ENCODE data around the gene HLA-DMB. TPM values are rescaled to one million over a fixed set of nuclear protein-coding genes. Genes with fewer than 3 reads are reported as not detected.

The HLA-DMB gene
- not detected in 2 replicates for polyA plus RNA-seq

DNA sequence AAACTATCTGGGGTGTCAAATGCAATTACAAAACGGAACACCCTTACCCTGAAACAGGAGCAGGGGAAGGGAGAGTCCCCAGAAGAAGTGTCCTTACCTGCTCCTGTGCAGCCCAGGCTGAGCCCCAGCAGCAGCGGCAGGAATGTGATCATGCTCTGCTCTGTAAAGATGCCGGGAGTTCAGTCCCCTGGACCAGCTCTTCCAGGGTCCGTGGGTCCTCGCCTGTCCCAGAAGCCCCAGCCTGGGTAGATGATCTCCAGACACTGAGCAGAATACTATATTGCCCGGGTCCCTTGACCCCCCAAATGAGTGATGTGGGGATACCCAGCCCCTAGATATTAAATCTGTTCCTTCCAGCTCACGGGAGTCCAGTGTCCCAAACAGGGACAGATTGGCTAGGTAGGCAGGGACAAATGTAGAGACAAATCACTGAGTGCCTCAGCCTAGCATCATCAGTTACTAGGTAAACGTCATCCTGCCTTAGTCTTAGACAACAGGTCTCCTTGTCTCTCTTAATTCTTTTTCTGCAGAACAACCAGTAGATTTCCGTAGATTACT, at the start of gene HLA-DMB:
HLA-DMB (minus strand) TSS at position 373 of the 558 bp plus-strand sequence; CDS start at position 152, 221 bp downstream.

DNA sequence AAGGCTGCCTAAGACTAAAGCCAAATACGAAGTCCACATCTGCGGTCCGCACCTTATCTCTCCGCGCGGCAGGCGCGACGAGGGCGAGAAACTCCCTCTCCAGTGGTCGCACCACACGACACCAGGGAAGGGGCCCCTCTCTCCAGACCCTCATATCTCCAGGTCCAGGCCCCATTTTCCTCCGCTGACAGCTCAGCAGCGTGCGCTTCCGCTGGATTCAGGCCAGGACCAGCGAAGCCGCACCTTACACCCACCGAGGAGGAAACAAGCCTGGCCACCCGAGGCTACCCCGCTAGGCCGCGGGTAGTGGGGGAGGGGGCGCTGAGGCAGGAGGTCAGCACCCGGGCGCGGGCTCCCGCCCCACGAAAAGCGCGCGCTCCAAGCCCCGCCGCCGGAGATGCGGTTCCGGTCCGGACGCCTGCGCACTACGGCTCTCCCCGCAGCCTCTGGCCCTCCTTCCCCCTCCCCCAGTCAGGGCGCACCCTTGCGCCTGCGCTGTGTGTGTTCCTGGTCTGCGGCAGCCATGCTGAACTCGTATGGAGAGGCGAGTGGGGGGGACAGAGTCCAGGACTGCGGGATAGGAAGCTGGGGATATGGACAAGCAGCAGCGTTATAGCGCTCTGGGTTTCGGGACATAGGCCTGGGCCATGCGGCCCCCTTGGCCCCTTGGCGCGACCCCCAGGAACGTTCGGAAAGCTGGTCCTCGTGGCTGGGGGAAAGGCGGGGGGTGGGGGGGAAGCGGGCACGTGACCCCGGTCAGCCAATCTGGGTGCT, 27.5 kb upstream of the HLA-DMB start, which contains the start of gene BRD2:
BRD2 (plus strand) TSS at position 502 of the 774 bp plus-strand sequence. CDS start 4,305 bp downstream, outside the sequence.

DNA sequence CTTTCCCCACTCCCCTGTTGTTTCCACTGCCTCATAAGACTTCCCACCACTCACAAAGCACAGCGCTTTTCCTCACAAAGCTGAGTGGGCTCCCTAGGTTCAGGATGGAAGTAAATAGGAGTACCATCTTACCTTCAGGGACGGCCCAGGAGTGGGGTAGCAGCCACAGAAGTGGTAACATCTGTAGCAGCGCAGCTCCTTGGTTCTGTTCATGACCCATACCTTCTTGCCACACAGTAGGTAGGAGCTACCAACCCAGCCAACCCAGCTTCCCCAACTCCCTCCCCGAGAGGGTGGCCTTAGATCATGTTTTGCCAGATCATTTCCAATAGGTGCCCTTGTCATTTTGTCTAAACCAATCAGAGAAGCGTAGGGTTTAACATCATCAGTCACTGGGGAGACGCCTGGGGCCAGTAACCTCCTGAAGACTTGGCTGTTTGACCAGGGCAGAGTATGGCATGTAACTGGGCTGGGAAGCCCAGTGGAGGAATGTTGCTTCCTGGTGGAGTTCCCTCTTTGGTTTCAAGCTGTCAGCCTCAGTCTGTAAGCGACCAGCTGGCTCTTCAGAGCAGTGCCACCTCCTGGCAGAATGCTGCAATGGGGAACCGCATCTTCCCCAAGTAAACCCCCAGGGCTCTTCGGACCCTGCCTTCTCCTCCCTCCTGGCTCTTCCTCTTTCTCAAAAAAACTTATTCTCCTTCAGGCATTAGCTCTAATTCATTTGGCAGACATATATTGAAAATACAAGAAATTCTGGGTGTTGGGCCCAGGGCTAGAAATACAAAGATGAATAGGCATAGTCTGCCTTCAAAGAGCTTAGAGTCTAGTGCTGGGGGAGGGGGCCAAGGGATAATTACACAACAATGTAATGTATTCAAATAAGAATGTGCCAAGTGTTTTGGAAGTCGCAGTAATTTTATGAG, 12.2 kb upstream of the HLA-DMB start, which contains the start of gene HLA-DMA:
HLA-DMA (minus strand) TSS at position 281 of the 923 bp plus-strand sequence; CDS start at position 220, 61 bp downstream.

Other genes with a start within 250 kb of the HLA-DMB start
- gene HLA-DQA2, start 199.6 kb downstream of the HLA-DMB start, polyA plus RNA-seq: not detected in 2 replicates
- gene HLA-DQB2, start 177.5 kb downstream of the HLA-DMB start, polyA plus RNA-seq: not detected in 2 replicates
- not detected in 2 replicates for gene HLA-DOB, start 124.0 kb downstream of the HLA-DMB start, polyA plus RNA-seq
- gene TAP2, start 102.3 kb downstream of the HLA-DMB start, polyA plus RNA-seq: 4.2 and 4.7 TPM in 2 replicates
- gene PSMB8, start 97.0 kb downstream of the HLA-DMB start, polyA plus RNA-seq: 3.1 and 6.6 TPM in 2 replicates
- 3.8 and 5.5 TPM in 2 replicates for gene TAP1, start 87.3 kb downstream of the HLA-DMB start, polyA plus RNA-seq
- 0.23 and 0.32 TPM in 2 replicates for gene PSMB9, start 86.8 kb downstream of the HLA-DMB start, polyA plus RNA-seq
- 1.4 TPM in 1 of 2 replicates, not detected in the other for gene HLA-DMA, start 12.1 kb upstream of the HLA-DMB start, polyA plus RNA-seq
- 26.5 and 27.3 TPM in 2 replicates for gene BRD2, start 27.6 kb upstream of the HLA-DMB start, polyA plus RNA-seq
- not detected in 2 replicates for gene HLA-DOA, start 68.6 kb upstream of the HLA-DMB start, polyA plus RNA-seq
- 0.26 and 0.92 TPM in 2 replicates for gene HLA-DPA1, start 132.6 kb upstream of the HLA-DMB start, polyA plus RNA-seq
- 112 and 120 TPM in 2 replicates for gene HLA-DPB1, start 135.0 kb upstream of the HLA-DMB start, polyA plus RNA-seq